DLD1 (cell line): Measurements from ENCODE around the gene STARD3.
"Not testable (repeated sequence)": the region's sequence is repeated elsewhere in the genome, so short reads cannot be mapped to it uniquely, and the experiment has no call there.

Experiments used
- in situ Hi-C: cut with HindIII; loops from 2 replicates; pipeline ENCODE4 v1.10.0; 2017; ENCODE audit warnings: low sequenced_read_pairs

STARD3 gene

DNA sequence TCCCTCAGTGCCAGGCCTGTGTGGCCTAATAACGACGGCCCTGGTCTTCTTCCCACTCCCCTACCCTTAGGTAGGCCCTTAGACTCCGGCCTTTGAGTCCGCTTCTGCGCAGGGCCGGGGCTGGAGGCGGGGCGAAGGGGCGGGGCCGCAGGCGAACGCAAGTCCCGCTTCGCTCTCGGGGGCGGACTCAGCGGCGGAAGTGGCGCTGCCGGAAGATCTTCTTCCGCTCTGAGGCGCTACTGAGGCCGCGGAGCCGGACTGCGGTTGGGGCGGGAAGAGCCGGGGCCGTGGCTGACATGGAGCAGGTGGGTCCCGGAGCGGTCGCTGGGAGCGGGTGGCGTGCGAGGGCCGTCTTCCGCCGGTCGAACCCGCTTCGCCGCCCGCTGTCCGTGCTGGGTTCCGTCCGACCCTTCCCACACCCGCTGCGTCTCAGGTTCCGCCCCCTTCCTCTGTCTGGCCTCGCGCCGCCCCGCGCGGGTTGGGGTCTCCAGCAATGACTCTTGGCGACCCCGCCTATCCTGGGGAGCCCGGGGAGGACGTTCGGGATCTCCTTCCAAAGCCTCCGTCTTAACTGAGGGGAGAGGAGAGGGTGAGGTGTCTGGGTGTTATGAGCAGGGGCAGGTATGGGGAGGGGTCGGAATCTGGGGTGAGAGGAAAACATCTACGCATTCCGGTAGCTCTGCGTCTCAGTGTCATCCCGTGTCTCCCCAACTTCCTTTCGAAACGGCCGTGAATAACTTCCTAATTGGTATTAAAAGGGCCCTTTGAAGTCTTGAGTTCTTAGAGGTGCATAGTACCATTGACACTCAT is at the start of gene STARD3:
TSS of gene STARD3 (plus strand) at position 218 of the 810 bp plus-strand sequence. CDS start 16,388 bp downstream, outside the sequence.
- in situ Hi-C loops, result no loop called here

- in situ Hi-C loops, result not testable (repeated sequence)
Observed at GRCh38 chr17:39590180-39590579, 46.8 kb upstream of the STARD3 start.

GRCh38 chr17:39591958-39592954 is 44.7 kb upstream of the STARD3 start:
- in situ Hi-C loops, result no loop called here

DNA sequence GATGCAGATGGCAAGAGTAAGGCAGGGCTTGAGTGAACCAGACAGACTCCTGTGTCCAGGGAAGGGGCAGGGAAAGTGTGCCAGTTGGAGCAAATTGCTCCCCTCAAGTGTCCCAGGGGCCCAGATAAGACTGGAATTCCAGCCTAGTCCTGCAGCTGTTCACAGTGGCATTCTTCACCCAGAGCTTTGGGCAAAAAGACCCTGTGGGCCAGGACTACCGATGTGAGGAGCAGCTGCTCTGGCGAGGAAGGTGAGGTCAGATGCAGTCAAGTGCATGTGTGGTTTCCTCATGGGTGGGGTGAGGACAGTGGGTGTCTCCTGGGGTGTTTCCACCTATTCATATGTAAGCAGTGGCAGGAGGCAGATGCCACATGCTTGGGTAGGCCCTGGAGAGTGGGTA is 43.6 kb upstream of the STARD3 start:
- in situ Hi-C loops, result no loop called here

- in situ Hi-C loops, result no loop called here
Observed at GRCh38 chr17:39595294-39595693, 41.6 kb upstream of the STARD3 start.

DNA sequence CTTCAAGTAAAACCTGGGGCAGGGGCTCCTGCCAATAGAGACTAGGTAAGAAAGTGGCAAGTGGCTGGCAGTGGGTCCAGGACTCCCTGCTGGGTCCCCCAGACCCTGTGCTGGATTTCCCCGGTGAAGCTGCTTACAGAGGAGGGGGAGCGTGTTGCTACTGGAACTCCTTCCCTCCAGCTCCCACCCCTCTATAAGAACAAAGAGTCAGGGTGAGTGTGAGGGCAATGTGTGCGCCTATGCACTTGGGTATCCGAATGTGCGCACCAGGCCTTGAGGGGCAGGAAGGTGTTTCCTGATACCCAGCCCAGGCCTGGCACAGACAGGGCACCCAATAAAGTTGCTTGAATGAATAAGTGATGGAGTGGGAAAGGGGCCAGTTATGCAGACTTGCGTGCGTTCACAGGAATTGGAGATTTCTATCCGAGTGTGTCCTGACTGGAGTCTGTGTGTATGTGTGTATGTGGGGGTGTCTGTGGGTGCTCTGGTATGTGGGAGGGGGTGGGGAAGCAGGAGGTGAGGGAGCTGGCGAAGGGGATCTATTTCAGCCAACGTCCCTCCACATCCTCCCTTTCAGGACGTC is 40.9 kb upstream of the STARD3 start:
- in situ Hi-C loops, result no loop called here

DNA sequence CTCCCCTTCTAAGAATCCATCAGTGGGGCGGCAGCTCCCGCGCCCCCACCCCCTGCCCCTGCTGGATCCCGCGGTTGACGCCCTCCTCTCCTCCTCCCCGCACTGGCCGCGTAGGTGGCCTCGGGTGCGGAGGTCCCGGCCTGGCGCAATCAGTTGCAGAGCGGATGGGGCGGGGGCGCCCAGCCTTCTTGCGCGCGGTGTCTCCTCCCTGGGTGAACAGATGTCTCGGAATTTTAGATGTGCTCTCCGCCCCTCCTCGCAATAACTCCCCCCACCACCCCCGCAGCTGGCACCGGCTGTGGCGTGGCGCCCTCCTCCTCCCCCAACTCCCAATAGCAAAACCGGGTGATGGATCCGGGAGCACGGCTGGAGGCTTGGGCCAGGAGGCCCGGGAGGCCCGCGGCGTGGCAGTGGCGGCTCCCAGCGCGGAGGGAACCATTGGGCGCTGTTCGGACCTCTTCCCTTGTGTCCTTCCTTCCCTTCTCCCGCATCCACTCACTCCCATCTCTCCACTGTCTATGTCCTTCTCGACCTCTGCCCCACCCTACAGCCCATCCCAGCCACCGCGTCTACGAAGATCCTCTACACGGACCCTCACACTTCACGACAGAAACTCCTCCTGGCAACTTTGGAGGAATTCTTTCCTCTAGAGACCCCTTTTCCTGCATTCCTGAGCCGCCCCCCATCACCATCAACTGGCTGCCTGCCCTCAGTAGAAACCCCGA is 40.2 kb upstream of the STARD3 start:
- in situ Hi-C loops, result no loop called here

- in situ Hi-C loops, result no loop called here
Observed at GRCh38 chr17:39597372-39598046, 39.4 kb upstream of the STARD3 start.

DNA sequence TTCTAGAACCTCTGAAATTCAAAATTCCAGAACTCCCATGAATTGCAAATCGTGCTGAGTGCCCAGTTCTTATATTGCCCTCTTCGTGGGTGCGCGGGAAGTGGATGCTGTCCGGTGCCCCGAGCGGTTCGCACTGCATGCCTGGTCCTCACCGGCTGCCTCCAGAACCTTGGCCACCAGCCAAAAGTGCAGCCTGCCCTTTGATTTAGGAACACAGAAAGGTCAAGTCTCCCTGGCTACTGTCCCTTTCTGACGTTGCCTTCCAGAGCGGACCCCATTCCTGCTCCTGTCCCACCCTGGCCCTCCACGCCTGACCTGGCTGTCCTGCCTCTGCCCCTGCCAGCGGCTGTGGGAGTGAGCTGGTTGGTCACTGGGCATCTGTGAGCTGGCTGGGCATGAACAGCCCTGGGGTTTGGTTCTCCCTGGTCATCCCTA is 38.9 kb upstream of the STARD3 start:
- in situ Hi-C loops, result no loop called here

GRCh38 chr17:39598630-39599003 is 38.3 kb upstream of the STARD3 start:
- in situ Hi-C loops, result no loop called here

GRCh38 chr17:39599004-39599664 is 37.8 kb upstream of the STARD3 start:
- in situ Hi-C loops, result no loop called here

DNA sequence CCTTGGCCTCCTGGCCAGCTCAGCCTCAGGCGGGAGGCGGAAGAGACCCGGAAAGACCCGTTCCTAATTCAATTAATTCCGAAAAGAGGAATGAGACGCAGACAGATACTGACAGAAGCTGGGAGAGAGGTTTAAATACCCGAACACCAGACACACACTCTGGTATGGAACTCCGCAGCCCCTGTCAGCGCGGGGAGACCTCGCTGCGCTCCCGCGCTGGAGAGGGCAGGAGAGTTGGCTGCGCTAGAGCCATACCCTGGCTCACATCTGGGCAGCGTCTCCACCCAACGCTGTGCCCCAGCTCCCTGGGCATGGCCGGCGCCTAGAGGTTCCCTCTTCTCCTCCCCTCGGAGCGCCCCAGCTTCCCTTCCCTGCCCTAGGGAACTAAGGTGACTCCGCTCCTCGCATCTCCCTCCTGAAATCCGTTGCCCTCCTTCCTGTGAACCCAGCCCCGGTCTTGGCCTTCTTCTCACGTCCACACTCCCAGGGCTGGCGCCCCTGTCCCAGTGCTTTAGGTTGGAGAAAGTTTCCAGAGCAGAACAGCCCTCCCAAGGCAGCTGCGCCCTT is 37.2 kb upstream of the STARD3 start:
- in situ Hi-C loops, result no loop called here

- in situ Hi-C loops, result no loop called here
Observed at GRCh38 chr17:39600288-39600996, 36.5 kb upstream of the STARD3 start.

DNA sequence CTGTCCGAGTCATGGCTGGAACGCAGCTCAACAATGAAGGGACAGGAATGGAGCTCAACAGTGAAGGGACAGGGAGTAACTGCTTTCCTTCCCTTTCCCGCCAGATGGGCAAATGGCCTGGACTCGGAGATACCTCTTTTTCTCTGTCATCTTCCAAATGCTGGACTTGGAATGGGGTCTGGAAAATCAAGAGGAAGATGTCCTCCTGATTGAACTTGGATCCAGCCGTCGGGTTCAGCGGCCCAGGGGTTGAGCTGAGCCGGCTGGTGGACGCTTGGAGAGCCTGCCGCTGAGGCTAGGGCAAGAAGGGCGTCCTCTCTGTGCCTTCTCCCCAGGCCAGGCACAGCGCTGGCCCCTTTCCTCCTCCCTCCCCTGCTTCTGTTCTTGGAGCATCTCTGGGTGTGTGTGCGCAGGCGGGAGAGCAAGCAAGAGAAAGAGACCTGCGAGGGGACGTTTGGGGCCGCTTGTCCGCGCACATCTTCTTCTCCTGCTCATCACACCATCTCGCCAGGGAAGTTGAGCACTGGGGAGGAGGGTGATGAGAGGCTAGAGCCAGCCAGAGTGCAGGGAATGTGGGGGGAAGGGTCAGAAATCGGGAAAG is 35.8 kb upstream of the STARD3 start:
- in situ Hi-C loops, result no loop called here

- in situ Hi-C loops, result no loop called here
Observed at GRCh38 chr17:39601758-39602532, 35.0 kb upstream of the STARD3 start.

DNA sequence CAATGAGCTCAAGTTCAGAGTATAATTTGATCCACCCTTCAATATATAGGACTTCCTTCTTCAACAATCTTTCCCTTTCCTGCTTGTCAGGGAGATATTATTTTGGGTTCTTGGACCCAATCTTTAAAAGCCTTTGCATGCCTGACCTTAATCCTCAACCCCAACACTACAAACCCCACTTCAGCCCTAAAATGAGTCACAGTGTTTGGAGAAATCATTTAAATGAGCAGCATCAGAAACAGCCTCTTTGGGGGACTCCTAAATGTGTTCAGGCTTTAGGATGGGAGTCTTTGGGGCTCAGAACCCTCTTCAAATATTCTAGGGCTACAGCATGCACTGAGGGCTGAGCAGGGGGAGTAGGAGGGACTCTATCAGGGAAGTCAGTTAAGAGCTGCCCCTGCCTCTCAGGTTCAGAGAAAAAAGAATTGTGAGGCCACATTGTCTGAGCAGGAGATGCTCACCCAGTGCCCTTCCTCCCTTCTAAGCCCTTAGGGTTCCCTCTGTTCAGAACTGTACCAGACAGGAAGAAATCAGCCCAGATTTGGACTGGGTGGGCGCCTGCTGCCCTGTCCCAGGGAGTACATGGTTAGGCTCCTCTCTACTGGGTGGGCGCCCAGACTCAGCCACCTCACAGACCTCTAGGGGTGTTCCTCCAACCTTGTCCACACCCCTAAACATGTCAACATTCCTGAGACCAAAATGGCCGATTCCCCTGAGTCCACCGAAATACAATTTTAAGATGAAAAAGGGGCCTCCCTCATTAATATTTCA is 34.2 kb upstream of the STARD3 start:
- in situ Hi-C loops, result no loop called here
